ENCODE measurements around the gene NTF4. TPM values are rescaled to one million over a fixed set of nuclear protein-coding genes. Genes with fewer than 3 reads are reported as not detected.

The NTF4 gene
- total and polyA plus RNA-seq, 2 of the 13 experiments (the other 11 are each of a cell fraction or from before 2014, with no cell fraction given) = not detected

GRCh38 chr19:49086296-49086695 is 21.7 kb upstream of the NTF4 start:
- Histone ChIP-seq H3K4me2 (ENCODE audit: low read depth, low read length) (peak overlapping the region; percentile 99), H3K27me3 (ENCODE audit: control insufficient read depth in 1 of 2, insufficient read depth in 2 of 2, low read length in 2 of 2) (no peaks in the 10 kb centered on the region; a peak in 1 of 5 replicates), H3K36me3 (replicated peaks in 1 of 2; ENCODE audit: control insufficient read depth in 1 of 2, insufficient read depth in 2 of 2, low read length in 2 of 2) (peaks cover 20 to 31% of the 10 kb centered on the region in 2 experiments), H3K9me3 (ENCODE audit: low read length) (no peaks in the 10 kb centered on the region; the same call in 1 of the 2 replicates), H3K4me1 (ENCODE audit: insufficient read depth, low read length) (peaks cover 43% of the 10 kb centered on the region), H4K20me1 (ENCODE audit: insufficient read depth, low read length) (peaks cover 38% of the 10 kb centered on the region), H3K4me3 (replicated peaks in 1 of 3; ENCODE audit: insufficient read depth in 1 of 3, low read depth in 2 of 3, low read length in 3 of 3) (peak overlapping the region; percentile 91 to 97 (median 93)), H2AFZ (ENCODE audit: low read length) (no peak overlapping the region), H3K27ac (ENCODE audit: extremely low read length, insufficient read depth, low read length) (peak overlapping the region; percentile 94), H3K9ac (ENCODE audit: insufficient read depth, low read depth, low read length) (peak overlapping the region; percentile 99), H3K79me2 (ENCODE audit: insufficient read depth, low read length) (peaks cover 47% of the 10 kb centered on the region)
- intact Hi-C loops (cut with micrococcal nuclease; ENCODE audit: unreplicated experiment) = no loop called here
- CTCF ChIA-PET (ENCODE audit: low intra/inter-chr PET ratio, low total read pairs) = no interaction called here
- FAIRE-seq (no peak), DNase-seq (ENCODE audit: low spot score) (no peak), ATAC-seq (no peak)
- in situ Hi-C loops (cut with HindIII; ENCODE audit: extremely low pct_ligation_motif_present, low pct_unique_long_range_greater_than_20kb) = no loop called here
- no peak for TF ChIP-seq TGIF2 (CRISPR knock-in tag; IDR thresholded peaks at IDR 0.05)
- no peak for TF ChIP-seq ELF4 (CRISPR knock-in tag; IDR thresholded peaks at IDR 0.05; ENCODE audit: borderline replicate concordance)
- no peak for TF ChIP-seq NR2C2 (CRISPR knock-in tag; IDR thresholded peaks at IDR 0.05; ENCODE audit: borderline replicate concordance)
- no peak for TF ChIP-seq JARID2 (CRISPR knock-in tag; IDR thresholded peaks at IDR 0.05; ENCODE audit: insufficient replicate concordance)
- no peak for TF ChIP-seq ZNF138 (CRISPR knock-in tag; IDR thresholded peaks at IDR 0.05; ENCODE audit: low read depth)
- no peak for TF ChIP-seq HNRNPUL1 (IDR thresholded peaks at IDR 0.05; ENCODE audit: low read depth, low read length)
- no peak for TF ChIP-seq SPEN (CRISPR knock-in tag; IDR thresholded peaks at IDR 0.05; ENCODE audit: low read depth)
- TF ChIP-seq ZBTB42 (CRISPR knock-in tag; IDR thresholded peaks at IDR 0.05) = no peak
- no peak for TF ChIP-seq ATM (IDR thresholded peaks at IDR 0.05; ENCODE audit: borderline replicate concordance)
- TF ChIP-seq IKZF5 (CRISPR knock-in tag; IDR thresholded peaks at IDR 0.05) = no peak
- TF ChIP-seq ZNF572 (CRISPR knock-in tag; IDR thresholded peaks at IDR 0.05) = 0 out of 2 replicates have a peak, but pooled peaks have one; percentile 26
- no peak for TF ChIP-seq CC2D1A (CRISPR knock-in tag; IDR thresholded peaks at IDR 0.05)
- TF ChIP-seq ZSCAN20 (CRISPR knock-in tag; IDR thresholded peaks at IDR 0.05; ENCODE audit: borderline replicate concordance) = no peak
- TF ChIP-seq ZNF430 (CRISPR knock-in tag; IDR thresholded peaks at IDR 0.05) = 0 out of 2 replicates have a peak, but pooled peaks have one; percentile 55
- no peak for TF ChIP-seq DNMT1 (CRISPR knock-in tag; IDR thresholded peaks at IDR 0.05)
- TF ChIP-seq ZNF326 (CRISPR knock-in tag; IDR thresholded peaks at IDR 0.05; ENCODE audit: borderline replicate concordance) = no peak
- 20% methylated on average over 11 of the region's 11 CpGs for WGBS (ENCODE audit: low lambda C conversion rate)
- POLR2A ChIA-PET = interaction anchor here (1.1 to 1.2 kb wide), 2 partner anchors 11 to 27 kb away, joined by 4 to 6 read pairs; no protein-coding TSS in a partner anchor
- BruUV-seq (replicated peaks) = no TSS peak

All from HepG2 (cell line).